SK-N-MC (cell line): Measurements from ENCODE around the gene AHRR.
A peak's percentile ranks its signal among the peaks of the same experiment; 100 is the strongest.
"Not testable (repeated sequence)": the region's sequence is repeated elsewhere in the genome, so short reads cannot be mapped to it uniquely, and the experiment has no call there.

ENCODE experiments used
- DNase-seq: peaks from one replicate; pipeline ENCODE4 v3.0.0-alpha.2; 2011; ENCODE audit warnings: low read depth, low spot score
- H3K27ac ChIP-seq: fragments of 200-600 bp; sonication (generic); 2 replicates; pipeline ENCODE4 v1.5.1; 2016; ENCODE audit warnings: mixed run types
- H3K36me3 ChIP-seq: fragments of 200-600 bp; sonication (generic); 2 replicates; pipeline ENCODE4 v1.6.1; 2017; ENCODE audit warnings: antibody characterized with exemption, low read length, mixed read lengths; ENCODE audit not compliant: insufficient read depth
- H3K4me3 ChIP-seq: fragments of 200-600 bp; sonication (generic); 2 replicates; pipeline ENCODE4 v1.5.1; 2016
- H3K9ac ChIP-seq: fragments of 200-600 bp; sonication (generic); 2 replicates; pipeline ENCODE4 v1.8.0; 2017; ENCODE audit warnings: mixed run types, mixed read lengths; ENCODE audit not compliant: insufficient read length
- H3K9me3 ChIP-seq: fragments of 200-600 bp; sonication (generic); 2 replicates; pipeline ENCODE4 v1.6.1; 2017; ENCODE audit warnings: low read depth, mild to moderate bottlenecking, antibody characterized with exemption, low read length, moderate library complexity, mixed read lengths
- EZH2 ChIP-seq: fragments of 200-600 bp; sonication (generic); IDR thresholded peaks from one replicate; pipeline ENCODE4 v1.6.1; 2017; ENCODE audit warnings: antibody characterized with exemption
- FOXP2 ChIP-seq: optimal IDR thresholded peaks from 2 replicates; pipeline ENCODE3; 2011; ENCODE audit warnings: mild to moderate bottlenecking, moderate library complexity; ENCODE audit not compliant: insufficient read depth; ENCODE audit errors: extremely low read length, control extremely low read depth
- POLR2AphosphoS5 ChIP-seq: IDR thresholded peaks from 2 replicates; pipeline ENCODE4 v1.6.1; 2012; ENCODE audit warnings: mild to moderate bottlenecking, low read depth, low read length, borderline replicate concordance

The AHRR gene

GRCh38 chr5:378301-378891 lies 56.9 kb downstream of the AHRR start:
- TF ChIP-seq EZH2 (no peak), POLR2AphosphoS5 (no peak), FOXP2 (no peak)
- Histone ChIP-seq H3K36me3 (peaks cover 46% of the 10 kb centered on the region), H3K27ac (peak overlapping the region; percentile 5), H3K9me3 (peaks cover 8% of the 10 kb centered on the region; the same call in 1 of the 2 replicates), H3K9ac (no peak overlapping the region), H3K4me3 (no peak overlapping the region)
- DNase-seq = no peak

- DNase-seq = no peak
- H3K36me3 ChIP-seq = peaks cover 54% of the 10 kb centered on the region
- H3K9ac ChIP-seq = no peak overlapping the region
- peaks cover 8% of the 10 kb centered on the region; the same call in 1 of the 2 replicates for H3K9me3 ChIP-seq
- 0 out of 2 replicates have a peak overlapping the region, but pooled peaks have one; percentile 16 for H3K27ac ChIP-seq
- no peak overlapping the region for H3K4me3 ChIP-seq
- no peak for TF ChIP-seq FOXP2
Measured at GRCh38 chr5:378976-379742, 57.6 kb downstream of the AHRR start.

GRCh38 chr5:380701-381309 lies 59.3 kb downstream of the AHRR start:
- Histone ChIP-seq H3K4me3 (no peak overlapping the region), H3K36me3 (peaks cover 70% of the 10 kb centered on the region), H3K9ac (no peak overlapping the region), H3K9me3 (peaks cover 20% of the 10 kb centered on the region; the same call in 1 of the 2 replicates), H3K27ac (peak overlapping the region; percentile 11; the same call in 1 of the 2 replicates)
- DNase-seq = no peak
- TF ChIP-seq FOXP2 (no peak), POLR2AphosphoS5 (no peak)

- TF ChIP-seq POLR2AphosphoS5 = no peak
- no peak for TF ChIP-seq EZH2
- no peak for TF ChIP-seq FOXP2
- DNase-seq = no peak
- Histone ChIP-seq H3K36me3 (peaks cover 73% of the 10 kb centered on the region), H3K9me3 (peaks cover 21% of the 10 kb centered on the region; the same call in 1 of the 2 replicates), H3K9ac (no peak overlapping the region), H3K4me3 (no peak overlapping the region), H3K27ac (no peak overlapping the region)
Measured at GRCh38 chr5:383066-383465, 61.6 kb downstream of the AHRR start.

GRCh38 chr5:383621-384020 lies 62.1 kb downstream of the AHRR start:
- Histone ChIP-seq H3K4me3 (no peak overlapping the region), H3K9ac (no peak overlapping the region), H3K36me3 (peaks cover 72% of the 10 kb centered on the region), H3K27ac (no peak overlapping the region), H3K9me3 (peaks cover 21% of the 10 kb centered on the region; the same call in 1 of the 2 replicates)
- DNase-seq = no peak
- no peak for TF ChIP-seq EZH2
- TF ChIP-seq POLR2AphosphoS5 = no peak
- no peak for TF ChIP-seq FOXP2

- not testable (repeated sequence) for H3K4me3 ChIP-seq, DNase-seq, H3K27ac ChIP-seq, H3K9ac ChIP-seq
- peaks cover 72% of the 10 kb centered on the region for H3K36me3 ChIP-seq
- peaks cover 21% of the 10 kb centered on the region; the same call in 1 of the 2 replicates for H3K9me3 ChIP-seq
Measured at GRCh38 chr5:384576-384975, 63.1 kb downstream of the AHRR start.

GRCh38 chr5:385321-385720 lies 63.8 kb downstream of the AHRR start:
- Histone ChIP-seq H3K27ac (no peak overlapping the region), H3K4me3 (no peak overlapping the region), H3K36me3 (peaks cover 65% of the 10 kb centered on the region), H3K9ac (no peak overlapping the region), H3K9me3 (peaks cover 21% of the 10 kb centered on the region; the same call in 1 of the 2 replicates)
- TF ChIP-seq EZH2 (no peak), FOXP2 (no peak), POLR2AphosphoS5 (no peak)
- no peak for DNase-seq

GRCh38 chr5:386432-387341 lies 65.2 kb downstream of the AHRR start:
- Histone ChIP-seq H3K36me3 (peaks cover 55% of the 10 kb centered on the region), H3K4me3 (no peak overlapping the region), H3K27ac (no peak overlapping the region), H3K9me3 (peaks cover 17% of the 10 kb centered on the region; the same call in 1 of the 2 replicates), H3K9ac (no peak overlapping the region)
- DNase-seq = no peak
- no peak for TF ChIP-seq FOXP2
- TF ChIP-seq POLR2AphosphoS5 = no peak
- TF ChIP-seq EZH2 = no peak
